A673 (cell line): Measurements from ENCODE around the gene MAL. TPM values are rescaled to one million over a fixed set of nuclear protein-coding genes. Genes with fewer than 3 reads are reported as not detected.
A peak's percentile ranks its signal among the peaks of the same experiment; 100 is the strongest.

Experiments
- BruUV-seq: library from RNA; stranded (reverse); fragments of 400-500 nt; replicated peaks from 2 replicates; lab custom pipeline; 2021; lab: Mats Ljungman, UMichigan
- CTCF ChIA-PET: fragments of 300-600 bp; sonication (Branson Sonifier 250); formaldehyde crosslinking; loops from one replicate; lab custom pipeline; 2022; ENCODE audit warnings: antibody characterized with exemption; lab: Charles Lee
- POLR2A ChIA-PET: fragments of 300-600 bp; sonication (Branson Sonifier 250); formaldehyde crosslinking; loops from one replicate; lab custom pipeline; 2022; ENCODE audit warnings: antibody characterized with exemption; ENCODE audit not compliant: low non-redundant PET; lab: Charles Lee
- DNase-seq: peaks from one replicate; pipeline ENCODE4 v3.0.0-alpha.2; 2015; ENCODE audit warnings: low spot score
- H3K27ac ChIP-seq: fragments of 200-600 bp; sonication (generic); 2 replicates; pipeline ENCODE4 v1.5.1; 2016; ENCODE audit warnings: mixed run types, low read depth, mild to moderate bottlenecking, mixed read lengths, antibody characterized with exemption, low read length; ENCODE audit not compliant: poor library complexity, severe bottlenecking
- H3K27me3 ChIP-seq: fragments of 200-600 bp; sonication (generic); replicated peaks from 2 replicates; pipeline ENCODE4 v1.6.1; 2017; ENCODE audit warnings: mixed run types, low read depth, mild to moderate bottlenecking, mixed read lengths, antibody characterized with exemption, low read length; ENCODE audit not compliant: insufficient read depth, poor library complexity
- H3K36me3 ChIP-seq: fragments of 200-600 bp; sonication (generic); 2 replicates; pipeline ENCODE4 v1.6.1; 2016; ENCODE audit warnings: mixed run types, mild to moderate bottlenecking, mixed read lengths, antibody characterized with exemption, low read length; ENCODE audit not compliant: insufficient read depth, poor library complexity, severe bottlenecking
- H3K4me1 ChIP-seq: fragments of 200-600 bp; sonication (generic); 2 replicates; pipeline ENCODE4 v1.6.1; 2017; ENCODE audit warnings: mixed run types, mild to moderate bottlenecking, mixed read lengths, antibody characterized with exemption, low read length; ENCODE audit not compliant: insufficient read depth, poor library complexity, severe bottlenecking
- H3K4me3 ChIP-seq: fragments of 200-600 bp; sonication (generic); 2 replicates; pipeline ENCODE4 v1.5.1; 2016; ENCODE audit warnings: low read depth, mixed run types, mild to moderate bottlenecking, mixed read lengths, low read length; ENCODE audit not compliant: poor library complexity, severe bottlenecking
- H3K9me3 ChIP-seq: fragments of 200-600 bp; sonication (generic); 2 replicates; pipeline ENCODE4 v1.6.1; 2016; ENCODE audit warnings: mixed run types, low read depth, mild to moderate bottlenecking, mixed read lengths, antibody characterized with exemption, low read length; ENCODE audit not compliant: poor library complexity, severe bottlenecking
- CTCF ChIP-seq: fragments of 300-800, 200-600 bp; sonication (generic); conservative IDR thresholded peaks from 2 replicates; pipeline ENCODE4 v1.5.1; 2017; ENCODE audit warnings: low read depth, mild to moderate bottlenecking, antibody characterized with exemption, low read length, moderate library complexity, mixed read lengths
- EZH2 ChIP-seq: fragments of 200-600 bp; sonication (generic); IDR thresholded peaks from 2 replicates; pipeline ENCODE4 v1.6.1; 2017; ENCODE audit warnings: borderline replicate concordance, low read depth, mild to moderate bottlenecking, mixed read lengths, antibody characterized with exemption, low read length; ENCODE audit not compliant: poor library complexity, severe bottlenecking
- intact Hi-C: fragments of 100-400 bp; cut with micrococcal nuclease; formaldehyde crosslinking; loops from one replicate; pipeline ENCODE4 v1.10.0; 2022; ENCODE audit not compliant: unreplicated experiment
- total RNA-seq: library from RNA; stranded (reverse); gene quantifications from 2 replicates; pipeline ENCODE4 v1.2.3, GENCODE V29; 2021

MAL gene
- total RNA-seq, 1 experiment from 2014 or later: not detected

GRCh38 chr2:95076705-95077529 is 51.4 kb downstream of the MAL start:
- DNase-seq: peak; percentile 74
- peaks cover 6% of the 10 kb centered on the region for H3K4me1 ChIP-seq
- no peaks in the 10 kb centered on the region for H3K36me3 ChIP-seq
- H3K9me3 ChIP-seq: no peaks in the 10 kb centered on the region
- peak overlapping the region; percentile 58 for H3K4me3 ChIP-seq
- POLR2A ChIA-PET: no interaction called here
- H3K27me3 ChIP-seq: peaks cover 32% of the 10 kb centered on the region
- BruUV-seq: no TSS peak
- intact Hi-C loops: loop anchor here (5.0 kb wide), 1 partner anchor 55 kb away; no protein-coding TSS in a partner anchor
- CTCF ChIA-PET: interaction anchor here (0.6 kb wide), 1 partner anchor 186 kb away, joined by 4 read pairs; no protein-coding TSS in a partner anchor
- H3K27ac ChIP-seq: no peak overlapping the region
- no peak for TF ChIP-seq EZH2
- TF ChIP-seq CTCF: peak; percentile 92

DNA sequence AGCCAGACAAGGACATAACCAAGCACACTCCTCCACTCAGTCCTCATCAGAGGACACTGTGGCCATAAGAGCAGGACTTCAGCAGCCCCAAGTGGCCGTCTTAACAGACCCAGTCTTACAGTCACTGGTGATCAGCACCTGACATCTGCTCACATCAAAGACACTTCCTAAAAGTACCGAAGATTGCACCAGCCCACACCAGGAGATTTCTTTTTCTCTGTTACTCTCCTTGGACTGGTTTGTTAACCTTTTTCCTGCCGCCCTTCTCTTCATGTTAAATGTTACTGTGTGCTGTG is 52.0 kb downstream of the MAL start:
- Histone ChIP-seq H3K27me3 (peaks cover 29% of the 10 kb centered on the region), H3K27ac (no peak overlapping the region), H3K9me3 (no peaks in the 10 kb centered on the region), H3K36me3 (no peaks in the 10 kb centered on the region), H3K4me1 (peaks cover 6% of the 10 kb centered on the region), H3K4me3 (peak overlapping the region; percentile 58)
- intact Hi-C loops: loop anchor here (5.0 kb wide), 1 partner anchor 55 kb away; no protein-coding TSS in a partner anchor
- ChIA-PET CTCF (no interaction called here), POLR2A (no interaction called here)
- DNase-seq: no peak
- no TSS peak for BruUV-seq
- TF ChIP-seq EZH2 (no peak), CTCF (no peak)

DNA sequence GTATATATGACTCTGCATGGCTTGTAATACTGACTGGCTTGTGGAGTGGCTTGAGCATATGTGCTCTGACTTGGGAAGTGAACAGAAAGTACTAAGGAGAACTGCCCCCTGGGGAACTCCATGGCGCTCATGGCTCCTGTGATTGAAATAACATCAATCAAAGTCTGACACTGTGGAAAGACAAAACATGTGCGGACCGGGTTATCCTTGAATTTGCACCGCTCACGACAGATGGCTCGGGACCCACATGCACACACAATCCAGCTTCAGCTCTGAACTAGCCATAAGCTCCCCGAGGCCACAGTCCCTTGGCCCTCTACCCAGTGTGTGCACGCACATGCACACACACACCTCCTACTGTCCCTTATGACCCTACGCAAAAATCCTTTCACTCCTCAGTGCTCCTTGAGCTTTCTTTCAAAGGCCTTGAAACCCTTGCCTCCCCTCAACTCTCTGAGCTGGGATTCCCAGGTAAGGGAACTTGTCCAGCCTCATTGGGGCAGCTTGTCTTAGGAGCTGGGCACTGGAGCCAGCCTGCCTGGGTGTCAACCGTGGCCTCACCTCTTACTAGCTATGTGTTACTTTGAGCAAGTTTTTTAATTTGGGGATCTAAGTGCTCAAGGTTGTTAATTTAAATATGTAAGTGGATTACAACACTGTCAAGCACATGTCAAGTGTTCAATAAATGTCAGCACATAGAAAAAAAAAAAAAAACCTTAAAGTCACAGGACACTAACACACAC is 52.5 kb downstream of the MAL start:
- Histone ChIP-seq H3K27me3 (peaks cover 25% of the 10 kb centered on the region), H3K36me3 (no peaks in the 10 kb centered on the region), H3K4me3 (no peak overlapping the region), H3K9me3 (no peaks in the 10 kb centered on the region), H3K27ac (no peak overlapping the region), H3K4me1 (peaks cover 6% of the 10 kb centered on the region)
- intact Hi-C loops: loop anchor here (5.0 kb wide), 1 partner anchor 56 kb away; no protein-coding TSS in a partner anchor
- no peak for DNase-seq
- TF ChIP-seq EZH2 (no peak), CTCF (no peak)
- no TSS peak for BruUV-seq
- ChIA-PET CTCF (interaction anchor here (0.6 to 2.3 kb wide), 2 partner anchors 14 to 55 kb away, joined by 5 to 17 read pairs; no protein-coding TSS in a partner anchor), POLR2A (no interaction called here)
